ENCODE data around the gene THAP11.
A peak's percentile ranks its signal among the peaks of the same experiment; 100 is the strongest.

DNA sequence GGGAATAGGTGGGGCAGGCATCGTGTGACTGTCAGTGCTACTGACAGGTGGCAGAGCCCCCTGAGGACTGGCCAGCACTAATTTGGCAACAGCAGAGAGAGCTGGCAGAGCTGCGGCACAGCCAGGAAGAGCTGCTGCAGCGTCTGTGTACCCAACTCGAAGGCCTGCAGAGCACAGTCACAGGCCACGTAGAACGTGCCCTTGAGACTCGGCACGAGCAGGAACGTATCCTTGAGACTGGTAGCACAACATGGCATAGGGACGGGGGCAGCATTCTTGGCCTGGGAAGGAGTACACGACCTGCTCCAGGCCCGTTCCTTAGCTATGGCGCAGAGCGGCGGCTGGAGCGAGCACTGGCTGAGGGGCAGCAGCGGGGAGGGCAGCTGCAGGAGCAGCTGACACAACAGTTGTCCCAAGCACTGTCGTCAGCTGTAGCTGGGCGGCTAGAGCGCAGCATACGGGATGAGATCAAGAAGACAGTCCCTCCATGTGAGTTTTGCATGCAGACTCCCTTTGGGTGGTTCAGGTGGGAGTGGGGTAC lies 39.6 kb downstream of the THAP11 start:
- TF ChIP-seq, protein P1, sequence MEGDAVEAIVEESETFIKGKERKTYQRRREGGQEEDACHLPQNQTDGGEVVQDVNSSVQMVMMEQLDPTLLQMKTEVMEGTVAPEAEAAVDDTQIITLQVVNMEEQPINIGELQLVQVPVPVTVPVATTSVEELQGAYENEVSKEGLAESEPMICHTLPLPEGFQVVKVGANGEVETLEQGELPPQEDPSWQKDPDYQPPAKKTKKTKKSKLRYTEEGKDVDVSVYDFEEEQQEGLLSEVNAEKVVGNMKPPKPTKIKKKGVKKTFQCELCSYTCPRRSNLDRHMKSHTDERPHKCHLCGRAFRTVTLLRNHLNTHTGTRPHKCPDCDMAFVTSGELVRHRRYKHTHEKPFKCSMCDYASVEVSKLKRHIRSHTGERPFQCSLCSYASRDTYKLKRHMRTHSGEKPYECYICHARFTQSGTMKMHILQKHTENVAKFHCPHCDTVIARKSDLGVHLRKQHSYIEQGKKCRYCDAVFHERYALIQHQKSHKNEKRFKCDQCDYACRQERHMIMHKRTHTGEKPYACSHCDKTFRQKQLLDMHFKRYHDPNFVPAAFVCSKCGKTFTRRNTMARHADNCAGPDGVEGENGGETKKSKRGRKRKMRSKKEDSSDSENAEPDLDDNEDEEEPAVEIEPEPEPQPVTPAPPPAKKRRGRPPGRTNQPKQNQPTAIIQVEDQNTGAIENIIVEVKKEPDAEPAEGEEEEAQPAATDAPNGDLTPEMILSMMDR (IDR thresholded peaks at IDR 0.05): no peak
- TF ChIP-seq POLR2A (IDR thresholded peaks at IDR 0.05): peak in 1 of 2 donors; percentile 67
